PC-3 (cell line): ENCODE measurements around the gene UVSSA.

ENCODE experiments used
- EZH2 ChIP-seq: fragments of 300-600 bp; sonication (generic); IDR thresholded peaks from one replicate; pipeline ENCODE4 v1.6.1; 2017; ENCODE audit warnings: antibody characterized with exemption, mild to moderate bottlenecking, low read length; ENCODE audit not compliant: unreplicated experiment
- EZH2phosphoT487 ChIP-seq: fragments of 300-600 bp; sonication (generic); IDR thresholded peaks from 2 replicates; pipeline ENCODE4 v1.6.1; 2018; ENCODE audit warnings: mild to moderate bottlenecking, antibody characterized with exemption, low read length, borderline replicate concordance
- TF ChIP-seq, protein P1 (sequence below): fragments of 300-600 bp; sonication (generic); conservative IDR thresholded peaks from 2 replicates; pipeline ENCODE4 v1.5.1; 2017; ENCODE audit warnings: antibody characterized with exemption, low read depth, mild to moderate bottlenecking, low read length

DNA sequence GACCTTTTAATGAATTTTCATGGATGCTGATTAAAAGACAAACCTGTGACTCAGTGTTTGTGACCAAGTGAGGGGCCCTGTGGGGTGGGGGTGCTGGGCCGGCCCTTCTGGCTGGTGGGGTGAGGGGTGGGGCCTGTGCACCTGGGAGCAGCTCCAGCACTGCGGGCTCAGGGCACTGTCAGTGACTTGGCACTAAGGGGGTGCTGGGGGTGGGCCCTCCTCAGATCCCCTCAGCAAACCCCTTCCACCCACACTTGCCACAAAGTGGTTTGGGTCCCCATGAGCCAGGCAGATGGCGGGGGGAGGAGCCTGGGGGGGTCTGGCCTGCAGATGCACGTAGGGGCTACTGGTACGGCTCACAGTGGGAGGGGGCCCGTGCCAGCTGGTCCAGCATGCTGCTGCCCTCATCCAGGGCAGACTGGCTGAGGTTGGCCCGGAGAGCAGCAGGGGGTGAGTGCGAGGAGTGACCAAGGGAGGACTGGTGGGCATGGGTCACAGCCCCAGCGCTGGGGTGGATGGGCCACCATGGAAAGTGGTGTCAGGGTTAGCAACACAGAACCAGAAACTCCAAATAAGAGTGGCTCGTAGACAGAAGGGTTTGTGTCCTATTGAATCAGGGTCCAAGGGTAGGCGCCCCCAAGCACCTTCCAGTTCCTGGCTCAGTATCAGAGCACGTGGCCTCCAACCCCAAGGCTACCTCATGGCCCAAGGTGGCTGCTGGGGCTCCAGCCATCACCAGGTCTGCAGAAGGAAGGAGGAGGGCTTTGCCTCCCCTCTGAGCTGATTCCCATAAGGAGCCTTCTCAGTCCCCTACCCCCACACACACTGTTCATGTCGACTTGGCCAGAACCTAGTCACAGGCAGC is 49.2 kb downstream of the UVSSA start:
- TF ChIP-seq, protein P1, sequence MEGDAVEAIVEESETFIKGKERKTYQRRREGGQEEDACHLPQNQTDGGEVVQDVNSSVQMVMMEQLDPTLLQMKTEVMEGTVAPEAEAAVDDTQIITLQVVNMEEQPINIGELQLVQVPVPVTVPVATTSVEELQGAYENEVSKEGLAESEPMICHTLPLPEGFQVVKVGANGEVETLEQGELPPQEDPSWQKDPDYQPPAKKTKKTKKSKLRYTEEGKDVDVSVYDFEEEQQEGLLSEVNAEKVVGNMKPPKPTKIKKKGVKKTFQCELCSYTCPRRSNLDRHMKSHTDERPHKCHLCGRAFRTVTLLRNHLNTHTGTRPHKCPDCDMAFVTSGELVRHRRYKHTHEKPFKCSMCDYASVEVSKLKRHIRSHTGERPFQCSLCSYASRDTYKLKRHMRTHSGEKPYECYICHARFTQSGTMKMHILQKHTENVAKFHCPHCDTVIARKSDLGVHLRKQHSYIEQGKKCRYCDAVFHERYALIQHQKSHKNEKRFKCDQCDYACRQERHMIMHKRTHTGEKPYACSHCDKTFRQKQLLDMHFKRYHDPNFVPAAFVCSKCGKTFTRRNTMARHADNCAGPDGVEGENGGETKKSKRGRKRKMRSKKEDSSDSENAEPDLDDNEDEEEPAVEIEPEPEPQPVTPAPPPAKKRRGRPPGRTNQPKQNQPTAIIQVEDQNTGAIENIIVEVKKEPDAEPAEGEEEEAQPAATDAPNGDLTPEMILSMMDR: no peak
- TF ChIP-seq EZH2phosphoT487: no peak
- TF ChIP-seq EZH2: no peak
